GM10266 (cell line): Measurements from ENCODE around the gene APBB2.

ENCODE experiments used
- DNase-seq: peaks from one replicate; pipeline ENCODE4 v3.0.0; 2012; ENCODE audit errors: extremely low spot score
- TF ChIP-seq, protein P1 (sequence below): IDR thresholded peaks from 2 replicates; pipeline ENCODE4 v1.5.1; 2012; ENCODE audit warnings: mild to moderate bottlenecking, low read depth; ENCODE audit not compliant: control insufficient read depth, insufficient read depth; ENCODE audit errors: missing control alignments

APBB2 gene

DNA sequence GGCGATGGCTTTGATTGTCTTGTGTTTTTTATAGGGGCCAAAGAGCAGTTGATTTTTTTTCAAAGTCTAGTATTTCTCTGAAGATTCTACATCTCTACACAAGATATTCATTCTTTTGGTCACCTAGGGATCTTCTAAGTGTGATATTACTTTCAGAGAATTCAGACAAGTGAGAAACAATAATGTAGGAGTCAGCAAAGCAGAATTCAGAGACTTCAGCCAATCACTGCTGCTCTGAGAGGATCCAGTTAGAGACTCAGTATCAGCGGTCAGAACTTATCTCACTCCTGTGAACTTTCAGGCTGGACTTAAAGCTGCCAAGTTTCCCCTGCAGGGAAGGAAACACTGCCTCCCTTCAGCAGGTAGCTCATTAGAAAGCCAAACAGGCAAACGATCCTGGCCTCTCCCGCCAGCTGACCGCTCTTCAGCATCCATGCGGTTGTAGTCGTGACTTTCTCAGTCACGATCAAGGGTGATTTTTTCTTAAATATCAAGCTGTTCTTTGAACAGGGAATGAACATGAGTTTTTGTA is 405.4 kb downstream of the APBB2 start:
- no peak for DNase-seq
- TF ChIP-seq, protein P1, sequence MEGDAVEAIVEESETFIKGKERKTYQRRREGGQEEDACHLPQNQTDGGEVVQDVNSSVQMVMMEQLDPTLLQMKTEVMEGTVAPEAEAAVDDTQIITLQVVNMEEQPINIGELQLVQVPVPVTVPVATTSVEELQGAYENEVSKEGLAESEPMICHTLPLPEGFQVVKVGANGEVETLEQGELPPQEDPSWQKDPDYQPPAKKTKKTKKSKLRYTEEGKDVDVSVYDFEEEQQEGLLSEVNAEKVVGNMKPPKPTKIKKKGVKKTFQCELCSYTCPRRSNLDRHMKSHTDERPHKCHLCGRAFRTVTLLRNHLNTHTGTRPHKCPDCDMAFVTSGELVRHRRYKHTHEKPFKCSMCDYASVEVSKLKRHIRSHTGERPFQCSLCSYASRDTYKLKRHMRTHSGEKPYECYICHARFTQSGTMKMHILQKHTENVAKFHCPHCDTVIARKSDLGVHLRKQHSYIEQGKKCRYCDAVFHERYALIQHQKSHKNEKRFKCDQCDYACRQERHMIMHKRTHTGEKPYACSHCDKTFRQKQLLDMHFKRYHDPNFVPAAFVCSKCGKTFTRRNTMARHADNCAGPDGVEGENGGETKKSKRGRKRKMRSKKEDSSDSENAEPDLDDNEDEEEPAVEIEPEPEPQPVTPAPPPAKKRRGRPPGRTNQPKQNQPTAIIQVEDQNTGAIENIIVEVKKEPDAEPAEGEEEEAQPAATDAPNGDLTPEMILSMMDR = no peak

GRCh38 chr4:40804598-40804997 is 409.7 kb downstream of the APBB2 start:
- no peak for DNase-seq
- TF ChIP-seq, protein P1 = no peak

DNA sequence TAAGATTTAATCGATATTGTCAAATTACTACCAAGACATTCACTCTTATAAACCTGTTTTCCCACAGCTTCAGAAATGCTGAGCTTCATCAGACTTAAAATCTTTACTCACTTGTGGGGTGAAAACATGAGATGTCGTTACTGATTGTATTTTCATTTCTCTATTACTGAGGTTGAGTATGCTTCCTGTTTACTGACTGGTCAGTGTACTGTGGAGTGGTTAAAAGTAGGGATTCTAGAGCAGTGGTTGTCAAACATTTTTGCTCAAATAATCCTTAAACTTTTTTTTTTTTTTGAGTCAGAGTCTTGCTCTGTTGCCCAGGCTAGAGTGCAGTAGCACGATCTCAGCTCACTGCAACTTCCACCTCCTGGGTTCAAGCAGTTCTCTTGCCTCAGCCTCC is 414.3 kb downstream of the APBB2 start:
- TF ChIP-seq, protein P1 = no peak

DNA sequence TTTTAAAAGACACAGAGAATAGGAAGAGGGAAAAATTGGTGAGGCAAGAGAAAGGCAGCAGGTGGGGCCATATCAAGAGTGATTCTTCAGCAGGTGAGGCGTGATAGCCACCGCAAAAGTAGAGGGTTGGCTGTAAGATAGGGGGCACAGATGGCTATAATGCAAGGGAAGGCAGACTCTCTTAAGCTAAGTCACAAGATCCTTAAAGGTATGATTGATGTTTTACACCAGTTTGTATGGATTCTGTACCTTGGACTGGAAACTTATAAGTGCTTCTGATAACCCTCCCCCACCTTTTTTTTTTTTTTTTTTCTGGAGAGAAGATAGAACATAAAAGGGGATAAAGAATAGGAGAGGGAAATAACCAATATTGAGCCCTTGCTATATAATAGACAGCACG is 424.6 kb downstream of the APBB2 start:
- TF ChIP-seq, protein P1 = no peak
- no peak for DNase-seq

More for the DNA sequence above, 414.3 kb downstream of the APBB2 start:
- peak; percentile 21 for DNase-seq

- TF ChIP-seq, protein P1 = no peak
- no peak for DNase-seq
Observed at GRCh38 chr4:40789031-40789430, 425.3 kb downstream of the APBB2 start.

- TF ChIP-seq, protein P1 = no peak
- DNase-seq = no peak
Observed at GRCh38 chr4:40788331-40788730, 426.0 kb downstream of the APBB2 start.

DNA sequence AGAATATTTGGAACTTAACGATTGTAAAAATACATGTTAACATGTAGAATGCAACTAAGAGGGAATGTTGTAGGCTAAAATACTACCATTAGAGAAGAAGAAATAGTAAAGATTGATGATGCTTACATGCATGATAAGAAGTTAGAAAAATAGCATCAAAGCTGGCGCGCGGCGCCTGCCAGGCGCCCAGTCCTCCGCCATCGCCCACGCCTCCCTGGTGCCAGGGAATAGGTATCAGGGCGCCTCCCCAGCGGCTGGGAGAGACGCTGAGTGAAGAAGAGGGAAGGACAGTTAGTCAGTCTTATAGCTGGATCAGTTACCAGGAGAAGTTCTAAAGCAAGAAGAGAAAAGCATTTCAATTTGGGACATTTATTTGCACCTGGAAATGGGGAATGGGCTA is 428.6 kb downstream of the APBB2 start:
- DNase-seq = no peak
- TF ChIP-seq, protein P1 = no peak
